ENCODE measurements around the gene TRIM23. TPM values are rescaled to one million over a fixed set of nuclear protein-coding genes. Genes with fewer than 3 reads are reported as not detected.

TRIM23 gene
- total and polyA plus RNA-seq, 11 donors: 4.5 to 22.9 (median 17.6) TPM

GRCh38 chr5:65539827-65540226 lies 84.3 kb downstream of the TRIM23 start:
- Histone ChIP-seq H3K36me3 (peaks cover 0 to 11% (median 0%) of the 10 kb centered on the region in 9 donors), H3K4me3 (no peak overlapping the region), H3K27ac (no peak overlapping the region), H3K9me3 (no peaks in the 10 kb centered on the region), H3K4me1 (no peaks in the 10 kb centered on the region), H3K27me3 (no peaks in the 10 kb centered on the region)
- intact Hi-C loops (cut with DNase I): no loop called here
- no peak for DNase-seq
- no peak for TF ChIP-seq CTCF (IDR thresholded peaks at IDR 0.05)
- TF ChIP-seq POLR2A (IDR thresholded peaks at IDR 0.05): no peak
- no peak for ATAC-seq

Other genes with a start within 250 kb of the TRIM23 start
- gene ADAMTS6, start 142.4 kb downstream of the TRIM23 start, total RNA-seq: 1 to 10 TPM; 1.5 to 4.3 (median 3.4) TPM
- under 1 TPM; 0.28 to 0.72 TPM for gene ADAMTS6, start 142.4 kb downstream of the TRIM23 start, polyA plus RNA-seq
- gene CENPK, start 61.2 kb downstream of the TRIM23 start, total RNA-seq: 1 to 10 TPM in 3 of 9 donors, under 1 TPM in 4, not detected in 2; 0.32 to 6.9 (median 0.79) TPM
- under 1 TPM; 0.65 to 0.78 TPM for gene CENPK, start 61.2 kb downstream of the TRIM23 start, polyA plus RNA-seq
- 10 to 100 TPM; 13.4 to 20.1 (median 16.1) TPM for gene PPWD1, start 61.0 kb downstream of the TRIM23 start, total RNA-seq
- 10 to 100 TPM in 1 of 2 donors, 1 to 10 TPM in 1; 10.0 to 14.0 TPM for gene PPWD1, start 61.0 kb downstream of the TRIM23 start, polyA plus RNA-seq
- 1 to 10 TPM; 1.3 to 2.4 (median 1.9) TPM for gene SHLD3, start 694 bp upstream of the TRIM23 start, total RNA-seq
- gene SHLD3, start 694 bp upstream of the TRIM23 start, polyA plus RNA-seq: 1 to 10 TPM; 2.7 to 2.8 TPM
- 10 to 100 TPM in 8 of 9 donors, 1 to 10 TPM in 1; 9.5 to 24.8 (median 18.7) TPM for gene TRAPPC13, start 694 bp upstream of the TRIM23 start, total RNA-seq
- gene TRAPPC13, start 694 bp upstream of the TRIM23 start, polyA plus RNA-seq: 10 to 100 TPM; 10.9 to 14.1 TPM
- 10 to 100 TPM in 2 of 9 donors, 1 to 10 TPM in 7; 2.9 to 14.4 (median 7.1) TPM for gene SGTB, start 97.8 kb upstream of the TRIM23 start, total RNA-seq
- gene SGTB, start 97.8 kb upstream of the TRIM23 start, polyA plus RNA-seq: 1 to 10 TPM; 1.8 to 2.4 TPM
- 10 to 100 TPM in 6 of 9 donors, 1 to 10 TPM in 3; 5.3 to 28.2 (median 14.7) TPM for gene NLN, start 97.9 kb upstream of the TRIM23 start, total RNA-seq
- gene NLN, start 97.9 kb upstream of the TRIM23 start, polyA plus RNA-seq: 1 to 10 TPM; 1.6 to 5.3 TPM

Measured in heart left ventricle (tissue), 16 donors.